Measurements from ENCODE around the gene YDJC. TPM values are rescaled to one million over a fixed set of nuclear protein-coding genes. Genes with fewer than 3 reads are reported as not detected.

YDJC gene
- total and polyA plus RNA-seq, 9 of the 15 experiments (the other 6 are each of a cell fraction or from before 2014, with no cell fraction given), result 13.5 to 871 (median 164) TPM

- TF ChIP-seq SIN3A (IDR thresholded peaks at IDR 0.05; ENCODE audit: borderline replicate concordance in 2 of 2, control insufficient read depth in 1 of 2, low read depth in 2 of 2, low read length in 2 of 2), result peak in 1 of 2 experiments; percentile 38; a peak in 1 of 4 replicates
- peak; percentile 55; the same call in 1 of the 2 replicates for TF ChIP-seq EP300 (IDR thresholded peaks at IDR 0.05; ENCODE audit: low read length)
- TF ChIP-seq ZC3H11A (IDR thresholded peaks at IDR 0.05; ENCODE audit: low read depth, low read length), result peak; percentile 93
- peak; percentile 99 for TF ChIP-seq SMC3 (conservative IDR thresholded peaks at IDR 0.05; ENCODE audit: insufficient read depth, low read depth, low read length)
- peak; percentile 95 for TF ChIP-seq POLR2AphosphoS2 (IDR thresholded peaks at IDR 0.05; ENCODE audit: low read length)
- peak; percentile 67 for TF ChIP-seq MYC (IDR thresholded peaks at IDR 0.05; ENCODE audit: low read depth, low read length)
- TF ChIP-seq MYC (CRISPR knock-in tag; IDR thresholded peaks at IDR 0.05; ENCODE audit: borderline replicate concordance, low read depth), result no peak
- TF ChIP-seq NEUROD1 (IDR thresholded peaks at IDR 0.05; ENCODE audit: borderline replicate concordance, low read depth, low read length, partially characterized antibody), result peak; percentile 64
- TF ChIP-seq ATF3 (IDR thresholded peaks at IDR 0.05), result no peak
- peak; percentile 97 for TF ChIP-seq ATF3 (CRISPR knock-in tag; conservative IDR thresholded peaks at IDR 0.05)
- TF ChIP-seq STAT6 (CRISPR knock-in tag; IDR thresholded peaks at IDR 0.05), result peak; percentile 83; the same call in 1 of the 2 replicates
- no peak for TF ChIP-seq RUNX1 (IDR thresholded peaks at IDR 0.05; ENCODE audit: low read depth)
- peak in 1 of 2 experiments; percentile 48; a peak in 1 of 4 replicates for TF ChIP-seq ETV6 (IDR thresholded peaks at IDR 0.05; ENCODE audit: borderline replicate concordance in 1 of 2, low read depth in 2 of 2, low read length in 1 of 2)
- no peak for TF ChIP-seq ETV6 (CRISPR knock-in tag; IDR thresholded peaks at IDR 0.05; ENCODE audit: borderline replicate concordance)
- TF ChIP-seq MXI1 (IDR thresholded peaks at IDR 0.05; ENCODE audit: low read depth, low read length), result peak; percentile 46; the same call in 1 of the 2 replicates
- peak; percentile 42; the same call in 1 of the 2 replicates for TF ChIP-seq TCF7L2 (IDR thresholded peaks at IDR 0.05; ENCODE audit: low read depth, low read length)
- peak; percentile 69 for TF ChIP-seq JUN (IDR thresholded peaks at IDR 0.05; ENCODE audit: borderline replicate concordance, low read depth, low read length)
- no peak for TF ChIP-seq JUN (CRISPR knock-in tag; IDR thresholded peaks at IDR 0.05; ENCODE audit: borderline replicate concordance)
- no peak for TF ChIP-seq BCOR (IDR thresholded peaks at IDR 0.05)
- TF ChIP-seq HDAC8 (tag; IDR thresholded peaks at IDR 0.05), result no peak
- peak; percentile 99 for TF ChIP-seq ZFP36 (IDR thresholded peaks at IDR 0.05; ENCODE audit: low read depth, low read length, partially characterized antibody)
- no peak for TF ChIP-seq SRSF3 (IDR thresholded peaks at IDR 0.05; ENCODE audit: insufficient read depth, low read length)
Measured at GRCh38 chr22:21646608-21647590, 17.1 kb upstream of the YDJC start (continued).

Data from K562 (cell line).